Measurements from ENCODE around the gene PPP1R14D.
"Not testable (repeated sequence)": the region's sequence is repeated elsewhere in the genome, so short reads cannot be mapped to it uniquely, and the experiment has no call there.

The PPP1R14D gene

GRCh38 chr15:40863660-40864270 lies 35.3 kb upstream of the PPP1R14D start:
- Histone ChIP-seq H3K9me3 (replicated peaks; ENCODE audit: low read length) (no peaks in the 10 kb centered on the region), H3K27me3 (ENCODE audit: control insufficient read depth, insufficient read depth, low read length) (peaks cover 19% of the 10 kb centered on the region), H3K9ac (ENCODE audit: low read depth, low read length) (no peak overlapping the region), H3K4me2 (ENCODE audit: low read length) (no peak overlapping the region), H3K4me3 (ENCODE audit: low read length) (no peak overlapping the region), H3K36me3 (ENCODE audit: insufficient read depth, low read length) (no peaks in the 10 kb centered on the region), H3K4me1 (ENCODE audit: control insufficient read depth, insufficient read depth, low read length) (no peaks in the 10 kb centered on the region)

- peaks cover 19% of the 10 kb centered on the region for H3K27me3 ChIP-seq (ENCODE audit: control insufficient read depth, insufficient read depth, low read length)
These were observed 32.6 kb upstream of the PPP1R14D start for GRCh38 chr15:40861147-40861546.

DNA sequence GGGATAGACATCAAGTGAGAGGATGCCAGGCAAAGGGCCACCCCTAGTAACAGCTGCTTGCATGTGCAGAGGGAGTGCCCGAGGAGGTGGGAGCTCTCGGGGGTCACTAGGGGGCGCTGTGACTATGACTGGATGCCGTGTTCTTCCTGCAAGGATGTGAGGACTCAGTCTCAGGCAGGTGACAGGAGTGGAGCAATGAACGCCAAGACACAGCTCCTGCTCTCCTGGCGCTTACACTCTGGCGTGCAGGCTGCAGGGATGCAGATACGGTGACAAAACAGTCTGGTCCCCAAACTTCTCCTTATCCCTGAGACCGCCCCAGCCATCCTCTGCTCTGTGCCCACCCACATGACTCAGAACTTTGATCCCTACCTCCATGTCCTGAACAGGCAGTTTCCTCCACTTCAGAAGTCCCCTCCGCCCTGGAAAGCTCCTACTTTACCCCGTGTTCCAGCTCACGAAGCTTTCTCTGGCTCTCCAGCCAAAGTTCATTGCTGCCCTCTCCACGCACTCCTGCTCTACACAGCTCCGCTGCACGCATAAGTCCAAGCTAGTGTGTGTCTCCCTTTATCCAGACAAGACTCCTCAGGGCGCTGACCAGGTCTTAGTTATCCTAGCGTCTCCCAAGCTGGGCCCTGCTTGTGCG lies 30.8 kb upstream of the PPP1R14D start:
- peaks cover 20% of the 10 kb centered on the region for H3K27me3 ChIP-seq (ENCODE audit: control insufficient read depth, insufficient read depth, low read length)
- no peaks in the 10 kb centered on the region for H3K36me3 ChIP-seq (ENCODE audit: insufficient read depth, low read length)
- no peaks in the 10 kb centered on the region for H3K9me3 ChIP-seq (replicated peaks; ENCODE audit: low read length)
- H3K9ac ChIP-seq (ENCODE audit: low read depth, low read length) = no peak overlapping the region
- H3K4me2 ChIP-seq (ENCODE audit: low read length) = no peak overlapping the region
- H3K4me3 ChIP-seq (ENCODE audit: low read length) = no peak overlapping the region
- no peaks in the 10 kb centered on the region for H3K4me1 ChIP-seq (ENCODE audit: control insufficient read depth, insufficient read depth, low read length)

More at GRCh38 chr15:40861147-40861546, 32.6 kb upstream of the PPP1R14D start:
- not testable (repeated sequence) for H3K9ac ChIP-seq (ENCODE audit: low read depth, low read length); H3K4me1 ChIP-seq (ENCODE audit: control insufficient read depth, insufficient read depth, low read length); H3K4me3 ChIP-seq (ENCODE audit: low read length); H3K9me3 ChIP-seq (replicated peaks; ENCODE audit: low read length); H3K4me2 ChIP-seq (ENCODE audit: low read length); H3K36me3 ChIP-seq (ENCODE audit: insufficient read depth, low read length)

DNA sequence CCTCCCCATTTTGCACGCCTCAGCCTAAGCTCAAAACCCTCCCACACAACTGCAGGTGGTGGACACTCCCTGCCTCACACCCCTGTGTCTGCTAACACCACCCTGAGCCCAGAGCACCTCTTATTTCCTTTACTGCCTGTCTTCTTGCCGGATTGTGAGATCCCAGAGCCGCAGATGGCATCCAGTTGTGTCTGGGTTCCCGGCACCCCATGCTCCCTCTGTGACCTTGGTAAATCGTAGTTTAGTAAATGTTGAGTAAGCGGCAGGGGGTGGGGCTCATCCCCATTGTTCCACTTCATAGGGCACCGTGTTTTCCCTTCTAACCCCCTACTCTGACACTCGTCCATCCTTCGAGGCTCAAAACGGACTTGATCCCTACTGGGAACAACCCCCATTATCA lies 30.2 kb upstream of the PPP1R14D start:
- no peak overlapping the region for H3K4me3 ChIP-seq (ENCODE audit: low read length)
- H3K36me3 ChIP-seq (ENCODE audit: insufficient read depth, low read length) = no peaks in the 10 kb centered on the region
- H3K4me2 ChIP-seq (ENCODE audit: low read length) = no peak overlapping the region
- no peaks in the 10 kb centered on the region for H3K9me3 ChIP-seq (replicated peaks; ENCODE audit: low read length)
- no peaks in the 10 kb centered on the region for H3K4me1 ChIP-seq (ENCODE audit: control insufficient read depth, insufficient read depth, low read length)
- H3K9ac ChIP-seq (ENCODE audit: low read depth, low read length) = no peak overlapping the region
- peaks cover 15% of the 10 kb centered on the region for H3K27me3 ChIP-seq (ENCODE audit: control insufficient read depth, insufficient read depth, low read length)

DNA sequence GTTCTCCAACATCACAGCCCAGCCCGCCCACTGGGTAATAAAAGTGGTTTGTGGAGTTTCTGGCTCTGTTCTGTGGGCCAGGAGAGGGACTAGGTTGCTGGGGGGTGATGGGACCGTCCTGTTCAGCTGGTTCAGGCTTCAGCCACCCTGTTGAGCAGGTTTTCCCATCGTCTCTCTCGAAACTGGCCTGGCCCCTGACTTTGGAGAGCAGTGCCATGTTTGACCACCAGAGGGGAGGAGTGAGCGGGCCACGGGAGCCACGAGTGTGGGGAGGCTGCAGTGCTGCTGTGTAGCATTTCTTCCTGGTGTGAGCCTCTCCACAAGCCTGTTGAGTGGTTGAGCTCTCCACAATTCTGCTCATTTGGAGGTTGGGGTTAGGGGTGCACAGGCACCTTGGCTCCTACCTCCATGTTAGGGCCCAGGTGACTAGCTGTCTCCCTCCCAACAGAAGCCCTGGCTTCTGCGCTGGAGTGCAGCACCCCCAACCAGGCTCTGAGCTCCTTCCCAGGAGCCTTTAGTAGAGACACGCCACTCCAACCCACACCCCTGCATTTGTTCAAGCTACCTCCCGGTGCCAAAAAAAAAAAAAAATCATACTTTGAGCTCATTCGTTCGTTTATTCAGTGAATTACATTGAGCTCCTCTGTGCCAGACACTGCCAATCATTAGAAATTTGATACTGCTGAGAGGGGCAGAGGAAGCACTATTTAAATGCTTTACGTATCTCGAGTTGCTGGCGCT lies 29.3 kb upstream of the PPP1R14D start:
- H3K27me3 ChIP-seq (ENCODE audit: control insufficient read depth, insufficient read depth, low read length) = peaks cover 14% of the 10 kb centered on the region
- no peaks in the 10 kb centered on the region for H3K4me1 ChIP-seq (ENCODE audit: control insufficient read depth, insufficient read depth, low read length)
- no peaks in the 10 kb centered on the region for H3K9me3 ChIP-seq (replicated peaks; ENCODE audit: low read length)
- H3K36me3 ChIP-seq (ENCODE audit: insufficient read depth, low read length) = no peaks in the 10 kb centered on the region
- H3K4me2 ChIP-seq (ENCODE audit: low read length) = no peak overlapping the region
- no peak overlapping the region for H3K9ac ChIP-seq (ENCODE audit: low read depth, low read length)
- no peak overlapping the region for H3K4me3 ChIP-seq (ENCODE audit: low read length)

GRCh38 chr15:40856746-40857145 lies 28.2 kb upstream of the PPP1R14D start:
- no peaks in the 10 kb centered on the region for H3K4me1 ChIP-seq (ENCODE audit: control insufficient read depth, insufficient read depth, low read length)
- no peak overlapping the region for H3K9ac ChIP-seq (ENCODE audit: low read depth, low read length)
- no peak overlapping the region for H3K4me3 ChIP-seq (ENCODE audit: low read length)
- no peaks in the 10 kb centered on the region for H3K9me3 ChIP-seq (replicated peaks; ENCODE audit: low read length)
- no peaks in the 10 kb centered on the region for H3K36me3 ChIP-seq (ENCODE audit: insufficient read depth, low read length)
- no peak overlapping the region for H3K4me2 ChIP-seq (ENCODE audit: low read length)
- H3K27me3 ChIP-seq (ENCODE audit: control insufficient read depth, insufficient read depth, low read length) = peaks cover 9% of the 10 kb centered on the region

DNA sequence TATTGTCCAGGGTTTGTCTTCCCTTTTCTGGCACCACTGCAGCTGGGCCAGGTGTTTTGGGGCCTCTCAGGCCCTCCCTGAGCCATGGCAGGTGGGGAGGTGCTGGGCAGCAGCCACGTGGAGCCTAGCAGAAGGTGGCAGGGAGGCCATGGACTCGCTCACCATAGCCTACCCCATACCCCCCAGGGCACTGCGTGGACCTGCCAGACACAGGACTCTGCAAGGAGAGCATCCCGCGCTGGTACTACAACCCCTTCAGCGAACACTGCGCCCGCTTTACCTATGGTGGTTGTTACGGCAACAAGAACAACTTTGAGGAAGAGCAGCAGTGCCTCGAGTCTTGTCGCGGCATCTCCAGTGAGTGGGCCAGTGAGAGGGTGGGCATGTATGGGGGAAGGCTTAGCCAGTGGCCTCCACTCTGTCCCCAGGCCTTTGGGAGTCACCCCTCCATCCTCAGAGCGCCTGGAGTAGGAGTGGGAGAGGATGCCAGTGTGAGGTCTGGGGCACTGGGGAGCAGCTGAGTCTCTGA lies 27.3 kb upstream of the PPP1R14D start:
- no peaks in the 10 kb centered on the region for H3K4me1 ChIP-seq (ENCODE audit: control insufficient read depth, insufficient read depth, low read length)
- H3K36me3 ChIP-seq (ENCODE audit: insufficient read depth, low read length) = no peaks in the 10 kb centered on the region
- H3K4me2 ChIP-seq (ENCODE audit: low read length) = no peak overlapping the region
- no peak overlapping the region for H3K4me3 ChIP-seq (ENCODE audit: low read length)
- peaks cover 6% of the 10 kb centered on the region for H3K27me3 ChIP-seq (ENCODE audit: control insufficient read depth, insufficient read depth, low read length)
- H3K9me3 ChIP-seq (replicated peaks; ENCODE audit: low read length) = no peaks in the 10 kb centered on the region
- H3K9ac ChIP-seq (ENCODE audit: low read depth, low read length) = no peak overlapping the region

GRCh38 chr15:40854161-40854560 lies 25.7 kb upstream of the PPP1R14D start:
- no peak overlapping the region for H3K4me2 ChIP-seq (ENCODE audit: low read length)
- H3K4me3 ChIP-seq (ENCODE audit: low read length) = no peak overlapping the region
- H3K9ac ChIP-seq (ENCODE audit: low read depth, low read length) = no peak overlapping the region
- no peaks in the 10 kb centered on the region for H3K4me1 ChIP-seq (ENCODE audit: control insufficient read depth, insufficient read depth, low read length)
- H3K9me3 ChIP-seq (replicated peaks; ENCODE audit: low read length) = no peaks in the 10 kb centered on the region
- peaks cover 9% of the 10 kb centered on the region for H3K27me3 ChIP-seq (ENCODE audit: control insufficient read depth, insufficient read depth, low read length)
- H3K36me3 ChIP-seq (ENCODE audit: insufficient read depth, low read length) = no peaks in the 10 kb centered on the region

DNA sequence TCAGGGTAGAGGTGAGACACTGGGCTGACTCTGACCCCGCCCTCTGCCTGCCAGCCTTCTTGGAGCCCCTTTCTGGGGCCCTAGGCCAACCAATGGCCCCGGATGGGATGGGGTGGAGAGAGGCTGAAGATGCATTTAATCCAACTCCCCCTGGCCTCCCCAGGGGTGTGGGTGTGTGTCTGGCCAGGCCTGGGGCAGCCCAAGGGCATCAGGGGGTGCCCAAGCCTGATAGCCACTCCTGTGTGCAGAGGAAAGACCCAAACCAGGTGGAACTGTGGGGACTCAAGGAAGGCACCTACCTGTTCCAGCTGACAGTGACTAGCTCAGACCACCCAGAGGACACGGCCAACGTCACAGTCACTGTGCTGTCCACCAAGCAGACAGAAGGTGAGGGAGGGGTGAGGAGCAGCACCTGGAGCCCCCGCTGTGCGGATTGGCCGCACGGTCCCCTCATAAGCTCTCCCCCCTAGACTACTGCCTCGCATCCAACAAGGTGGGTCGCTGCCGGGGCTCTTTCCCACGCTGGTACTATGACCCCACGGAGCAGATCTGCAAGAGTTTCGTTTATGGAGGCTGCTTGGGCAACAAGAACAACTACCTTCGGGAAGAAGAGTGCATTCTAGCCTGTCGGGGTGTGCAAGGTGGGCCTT lies 24.9 kb upstream of the PPP1R14D start:
- no peak overlapping the region for H3K9ac ChIP-seq (ENCODE audit: low read depth, low read length)

DNA sequence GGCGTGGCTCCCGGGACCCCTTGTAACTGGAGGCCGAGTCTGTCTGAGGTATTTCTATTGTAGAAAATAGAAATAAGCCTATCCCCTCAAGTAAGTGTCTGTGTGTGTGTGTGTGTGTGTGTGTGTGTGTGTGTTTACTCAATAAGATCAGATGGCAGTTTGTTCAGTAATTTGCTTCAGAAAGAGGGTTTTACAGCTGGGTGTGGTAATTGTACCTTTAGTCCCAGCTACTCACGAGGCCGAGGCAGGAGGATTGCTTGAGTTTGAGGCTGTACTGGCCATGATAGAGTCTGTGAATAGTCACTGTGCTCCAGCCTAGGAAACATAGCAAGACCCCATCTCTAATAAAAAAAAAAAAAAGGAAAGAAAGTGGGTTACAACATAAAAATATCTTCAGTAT lies 24.0 kb upstream of the PPP1R14D start:
- no peaks in the 10 kb centered on the region for H3K36me3 ChIP-seq (ENCODE audit: insufficient read depth, low read length)
- H3K9ac ChIP-seq (ENCODE audit: low read depth, low read length) = no peak overlapping the region
- peaks cover 12% of the 10 kb centered on the region for H3K27me3 ChIP-seq (ENCODE audit: control insufficient read depth, insufficient read depth, low read length)
- no peaks in the 10 kb centered on the region for H3K9me3 ChIP-seq (replicated peaks; ENCODE audit: low read length)
- H3K4me1 ChIP-seq (ENCODE audit: control insufficient read depth, insufficient read depth, low read length) = no peaks in the 10 kb centered on the region
- no peak overlapping the region for H3K4me3 ChIP-seq (ENCODE audit: low read length)
- no peak overlapping the region for H3K4me2 ChIP-seq (ENCODE audit: low read length)

More for the DNA sequence above, 24.9 kb upstream of the PPP1R14D start:
- Histone ChIP-seq H3K27me3 (ENCODE audit: control insufficient read depth, insufficient read depth, low read length) (peaks cover 9% of the 10 kb centered on the region), H3K4me2 (ENCODE audit: low read length) (no peak overlapping the region), H3K36me3 (ENCODE audit: insufficient read depth, low read length) (no peaks in the 10 kb centered on the region), H3K9me3 (replicated peaks; ENCODE audit: low read length) (no peaks in the 10 kb centered on the region), H3K4me1 (ENCODE audit: control insufficient read depth, insufficient read depth, low read length) (no peaks in the 10 kb centered on the region), H3K4me3 (ENCODE audit: low read length) (no peak overlapping the region)

DNA sequence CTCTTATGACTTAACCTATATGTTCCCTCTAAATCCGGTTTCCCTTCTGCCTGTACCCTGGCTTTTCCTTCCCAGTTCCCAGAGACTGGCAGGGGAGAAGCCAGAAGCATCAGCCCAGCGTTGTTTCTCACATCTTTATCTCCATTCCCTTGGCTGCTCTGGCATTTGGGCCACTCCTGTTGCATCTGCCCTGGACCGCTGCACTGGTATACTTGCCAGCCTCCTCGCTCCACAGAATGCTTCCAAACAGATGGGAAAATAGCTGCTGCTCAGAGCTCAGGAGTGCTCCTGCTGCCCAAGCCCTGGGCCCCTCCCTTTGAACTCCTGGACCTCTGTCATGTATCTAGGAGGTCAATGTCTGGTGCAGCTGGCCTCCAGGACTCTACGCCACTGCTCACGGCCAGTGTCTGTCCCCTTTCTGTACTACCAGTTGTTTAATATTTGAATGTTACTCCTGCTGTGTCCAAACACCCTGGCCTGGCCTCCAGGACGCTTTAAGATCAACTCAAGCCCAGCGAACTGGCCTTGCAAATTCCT lies 22.1 kb upstream of the PPP1R14D start:
- Histone ChIP-seq H3K9me3 (replicated peaks; ENCODE audit: low read length) (no peaks in the 10 kb centered on the region), H3K4me1 (ENCODE audit: control insufficient read depth, insufficient read depth, low read length) (no peaks in the 10 kb centered on the region), H3K36me3 (ENCODE audit: insufficient read depth, low read length) (no peaks in the 10 kb centered on the region), H3K9ac (ENCODE audit: low read depth, low read length) (no peak overlapping the region), H3K4me3 (ENCODE audit: low read length) (no peak overlapping the region), H3K27me3 (ENCODE audit: control insufficient read depth, insufficient read depth, low read length) (peaks cover 19% of the 10 kb centered on the region), H3K4me2 (ENCODE audit: low read length) (no peak overlapping the region)
